Activated CD4-positive, alpha-beta T cell treated with anti-CD3 and anti-CD28 coated beads for 4 hours (primary cell): Measurements from ENCODE around the gene TCERG1L.
"Not testable (repeated sequence)": the region's sequence is repeated elsewhere in the genome, so short reads cannot be mapped to it uniquely, and the experiment has no call there.

Source experiments
- DNase-seq, 2 donors: peaks; one replicate each; pipeline ENCODE4 v3.0.0-alpha.2; 2020

TCERG1L gene

GRCh38 chr10:131160219-131160875 is 151.2 kb downstream of the TCERG1L start:
- DNase-seq, result no peak

GRCh38 chr10:131159771-131160170 is 151.8 kb downstream of the TCERG1L start:
- no peak for DNase-seq

GRCh38 chr10:131158695-131159094 is 152.8 kb downstream of the TCERG1L start:
- no peak for DNase-seq

GRCh38 chr10:131157899-131158298 is 153.6 kb downstream of the TCERG1L start:
- no peak for DNase-seq

- no peak for DNase-seq
These were observed 155.7 kb downstream of the TCERG1L start for GRCh38 chr10:131155876-131156230.

- no peak for DNase-seq
These were observed 156.2 kb downstream of the TCERG1L start for GRCh38 chr10:131155218-131155875.

- DNase-seq, result no peak
These were observed 157.1 kb downstream of the TCERG1L start for GRCh38 chr10:131154306-131155025.

- not testable (repeated sequence) for DNase-seq
These were observed 159.1 kb downstream of the TCERG1L start for GRCh38 chr10:131152456-131152855.

GRCh38 chr10:131150126-131150525 is 161.4 kb downstream of the TCERG1L start:
- no peak for DNase-seq

GRCh38 chr10:131149586-131149985 is 161.9 kb downstream of the TCERG1L start:
- no peak for DNase-seq

GRCh38 chr10:131149111-131149510 is 162.4 kb downstream of the TCERG1L start:
- no peak for DNase-seq

GRCh38 chr10:131148270-131148669 is 163.3 kb downstream of the TCERG1L start:
- no peak for DNase-seq

GRCh38 chr10:131147301-131147975 is 164.1 kb downstream of the TCERG1L start:
- DNase-seq, result no peak

- no peak for DNase-seq
These were observed 164.7 kb downstream of the TCERG1L start for GRCh38 chr10:131146790-131147189.

- DNase-seq, result no peak
These were observed 165.8 kb downstream of the TCERG1L start for GRCh38 chr10:131145756-131146155.

- DNase-seq, result no peak
These were observed 166.7 kb downstream of the TCERG1L start for GRCh38 chr10:131144711-131145375.

- no peak for DNase-seq
These were observed 167.3 kb downstream of the TCERG1L start for GRCh38 chr10:131144196-131144595.

- DNase-seq, result no peak
These were observed 167.9 kb downstream of the TCERG1L start for GRCh38 chr10:131143425-131144165.

- DNase-seq, result no peak
These were observed 168.8 kb downstream of the TCERG1L start for GRCh38 chr10:131142517-131143380.

- no peak for DNase-seq
These were observed 169.6 kb downstream of the TCERG1L start for GRCh38 chr10:131141645-131142516.
